Activated naive CD4-positive, alpha-beta T cell treated with anti-CD3 and anti-CD28 coated beads, Interleukin-2, amount 50 U/mL, for 24 hours (primary cell): ENCODE data around the gene KCNJ5.

Experiments
- H3K27ac Mint-ChIP-seq: one replicate; pipeline ENCODE4 v1.8.0; 2021; ENCODE audit warnings: mild to moderate bottlenecking, mixed read lengths
- H3K27me3 Mint-ChIP-seq: one replicate; pipeline ENCODE4 v1.8.0; 2021; ENCODE audit warnings: mixed read lengths
- H3K36me3 Mint-ChIP-seq: one replicate; pipeline ENCODE4 v1.8.0; 2021; ENCODE audit warnings: mixed read lengths
- H3K4me1 Mint-ChIP-seq: one replicate; pipeline ENCODE4 v1.8.0; 2021; ENCODE audit warnings: mixed read lengths
- H3K4me3 Mint-ChIP-seq: one replicate; pipeline ENCODE4 v1.8.0; 2021; ENCODE audit warnings: mild to moderate bottlenecking, mixed read lengths
- H3K9me3 Mint-ChIP-seq: one replicate; pipeline ENCODE4 v1.8.0; 2021; ENCODE audit warnings: mixed read lengths

Gene KCNJ5

DNA sequence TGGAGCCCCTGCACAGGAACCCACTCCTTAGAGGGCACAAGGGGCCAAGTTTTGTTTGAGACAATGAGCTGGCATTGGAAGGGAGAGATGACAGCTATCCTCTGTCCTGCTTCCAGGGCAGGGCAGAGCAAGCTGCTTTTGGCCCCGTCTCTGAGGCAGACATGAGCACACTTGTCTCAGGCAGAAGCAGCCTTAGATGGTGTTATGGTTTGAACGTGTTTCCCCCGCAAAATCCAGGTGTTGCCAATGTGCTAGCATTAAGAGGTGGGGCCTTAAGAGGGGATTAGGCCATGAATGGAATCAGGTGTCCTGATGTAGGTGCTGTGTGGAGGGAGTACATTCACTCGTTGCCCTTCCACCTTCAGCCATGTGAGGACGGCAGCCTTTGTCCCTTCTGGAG is 49.0 kb downstream of the KCNJ5 start:
- no peak overlapping the region for H3K27ac Mint-ChIP-seq
- H3K27me3 Mint-ChIP-seq: no peaks in the 10 kb centered on the region
- no peaks in the 10 kb centered on the region for H3K9me3 Mint-ChIP-seq
- no peaks in the 10 kb centered on the region for H3K4me1 Mint-ChIP-seq
- H3K4me3 Mint-ChIP-seq: no peak overlapping the region
- no peaks in the 10 kb centered on the region for H3K36me3 Mint-ChIP-seq

DNA sequence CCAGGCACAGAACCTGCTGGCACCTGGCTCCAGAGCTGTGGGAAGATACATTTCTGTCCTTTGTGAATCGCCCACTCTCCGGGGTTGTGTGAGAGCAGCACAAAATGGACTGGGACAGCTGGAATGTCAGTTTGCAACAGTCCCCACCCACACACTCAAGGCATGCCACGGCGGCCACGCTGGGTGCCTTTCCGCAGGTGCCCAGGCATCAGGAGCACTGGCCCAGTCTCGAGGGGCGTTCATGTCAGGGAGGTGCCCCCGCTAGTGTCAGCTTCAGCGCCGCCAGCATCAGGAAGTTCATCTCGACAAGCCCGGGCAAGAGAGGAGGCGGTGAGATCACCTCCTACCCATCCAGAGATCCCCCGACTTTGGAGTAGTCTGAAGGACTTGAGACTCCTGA is 49.4 kb downstream of the KCNJ5 start:
- Mint-ChIP-seq H3K27me3 (no peaks in the 10 kb centered on the region), H3K27ac (no peak overlapping the region), H3K36me3 (no peaks in the 10 kb centered on the region), H3K4me1 (no peaks in the 10 kb centered on the region), H3K4me3 (no peak overlapping the region), H3K9me3 (no peaks in the 10 kb centered on the region)

DNA sequence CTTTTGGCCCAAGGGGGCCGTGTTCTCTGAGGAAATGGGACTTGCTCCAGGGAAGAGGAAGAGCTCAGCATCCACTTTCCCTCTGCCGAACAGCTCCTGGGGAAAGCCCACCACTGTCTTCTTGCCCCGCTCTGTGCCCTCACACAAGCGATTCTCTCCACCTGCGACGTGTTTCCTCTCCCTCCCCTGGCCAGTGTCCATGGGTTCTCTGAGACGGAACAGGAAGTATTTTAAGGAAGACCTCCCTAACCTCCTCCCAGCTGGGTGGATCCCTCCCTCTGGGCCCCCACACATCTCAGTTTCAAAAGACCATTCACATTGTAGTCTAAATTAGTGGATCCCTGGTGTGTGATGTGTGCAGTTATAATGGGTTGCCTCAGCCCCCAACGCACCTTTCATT is 50.0 kb downstream of the KCNJ5 start:
- no peak overlapping the region for H3K4me3 Mint-ChIP-seq
- no peak overlapping the region for H3K27ac Mint-ChIP-seq
- no peaks in the 10 kb centered on the region for H3K36me3 Mint-ChIP-seq
- H3K4me1 Mint-ChIP-seq: no peaks in the 10 kb centered on the region
- no peaks in the 10 kb centered on the region for H3K9me3 Mint-ChIP-seq
- peaks cover under 1% of the 10 kb centered on the region for H3K27me3 Mint-ChIP-seq

GRCh38 chr11:128941573-128942271 is 50.6 kb downstream of the KCNJ5 start:
- no peak overlapping the region for H3K4me3 Mint-ChIP-seq
- no peaks in the 10 kb centered on the region for H3K4me1 Mint-ChIP-seq
- H3K36me3 Mint-ChIP-seq: no peaks in the 10 kb centered on the region
- no peaks in the 10 kb centered on the region for H3K9me3 Mint-ChIP-seq
- peaks cover 2% of the 10 kb centered on the region for H3K27me3 Mint-ChIP-seq
- no peak overlapping the region for H3K27ac Mint-ChIP-seq

GRCh38 chr11:128942272-128942612 is 51.1 kb downstream of the KCNJ5 start:
- H3K4me1 Mint-ChIP-seq: no peaks in the 10 kb centered on the region
- no peak overlapping the region for H3K4me3 Mint-ChIP-seq
- no peaks in the 10 kb centered on the region for H3K36me3 Mint-ChIP-seq
- peaks cover 2% of the 10 kb centered on the region for H3K27me3 Mint-ChIP-seq
- no peak overlapping the region for H3K27ac Mint-ChIP-seq
- no peaks in the 10 kb centered on the region for H3K9me3 Mint-ChIP-seq

GRCh38 chr11:128942817-128943427 is 51.8 kb downstream of the KCNJ5 start, which contains the start of gene TP53AIP1:
Gene TP53AIP1, minus strand, starts transcription at chr11:128942871. Its CDS starts 5,053 bp downstream, at chr11:128937818.
- no peak within 1 kb of the TSS for H3K27ac Mint-ChIP-seq
- no peaks in the 10 kb centered on the region for H3K9me3 Mint-ChIP-seq
- H3K36me3 Mint-ChIP-seq: no peaks in the 10 kb centered on the region
- peaks cover 2% of the 10 kb centered on the region for H3K27me3 Mint-ChIP-seq
- no peaks in the 10 kb centered on the region for H3K4me1 Mint-ChIP-seq
- no peak within 1 kb of the TSS for H3K4me3 Mint-ChIP-seq

GRCh38 chr11:128943428-128943976 is 52.3 kb downstream of the KCNJ5 start:
- peaks cover 2% of the 10 kb centered on the region for H3K27me3 Mint-ChIP-seq
- H3K27ac Mint-ChIP-seq: no peak overlapping the region
- no peak overlapping the region for H3K4me3 Mint-ChIP-seq
- no peaks in the 10 kb centered on the region for H3K9me3 Mint-ChIP-seq
- no peaks in the 10 kb centered on the region for H3K36me3 Mint-ChIP-seq
- H3K4me1 Mint-ChIP-seq: no peaks in the 10 kb centered on the region

- Mint-ChIP-seq H3K4me1 (no peaks in the 10 kb centered on the region), H3K27me3 (peaks cover 5% of the 10 kb centered on the region), H3K36me3 (no peaks in the 10 kb centered on the region)
These were observed 55.5 kb downstream of the KCNJ5 start for GRCh38 chr11:128946648-128947047.

GRCh38 chr11:128947773-128948172 is 56.6 kb downstream of the KCNJ5 start:
- H3K27ac Mint-ChIP-seq: no peak overlapping the region
- no peaks in the 10 kb centered on the region for H3K9me3 Mint-ChIP-seq
- H3K36me3 Mint-ChIP-seq: no peaks in the 10 kb centered on the region
- no peak overlapping the region for H3K4me3 Mint-ChIP-seq
- peaks cover 5% of the 10 kb centered on the region for H3K27me3 Mint-ChIP-seq
- H3K4me1 Mint-ChIP-seq: no peaks in the 10 kb centered on the region

More at GRCh38 chr11:128946648-128947047, 55.5 kb downstream of the KCNJ5 start:
- no peak overlapping the region for H3K4me3 Mint-ChIP-seq
- H3K9me3 Mint-ChIP-seq: no peaks in the 10 kb centered on the region
- no peak overlapping the region for H3K27ac Mint-ChIP-seq

- H3K9me3 Mint-ChIP-seq: no peaks in the 10 kb centered on the region
These were observed 57.4 kb downstream of the KCNJ5 start for GRCh38 chr11:128948583-128948982.

GRCh38 chr11:128949791-128950454 is 58.8 kb downstream of the KCNJ5 start:
- H3K27me3 Mint-ChIP-seq: peaks cover 5% of the 10 kb centered on the region
- no peaks in the 10 kb centered on the region for H3K9me3 Mint-ChIP-seq
- H3K4me3 Mint-ChIP-seq: no peak overlapping the region
- no peaks in the 10 kb centered on the region for H3K36me3 Mint-ChIP-seq
- H3K27ac Mint-ChIP-seq: no peak overlapping the region
- no peaks in the 10 kb centered on the region for H3K4me1 Mint-ChIP-seq

More at GRCh38 chr11:128948583-128948982, 57.4 kb downstream of the KCNJ5 start:
- H3K27ac Mint-ChIP-seq: no peak overlapping the region
- H3K4me3 Mint-ChIP-seq: no peak overlapping the region
- no peaks in the 10 kb centered on the region for H3K36me3 Mint-ChIP-seq
- H3K27me3 Mint-ChIP-seq: peaks cover 5% of the 10 kb centered on the region
- H3K4me1 Mint-ChIP-seq: no peaks in the 10 kb centered on the region

GRCh38 chr11:128953151-128953550 is 62.0 kb downstream of the KCNJ5 start:
- no peaks in the 10 kb centered on the region for H3K36me3 Mint-ChIP-seq
- H3K27ac Mint-ChIP-seq: no peak overlapping the region

DNA sequence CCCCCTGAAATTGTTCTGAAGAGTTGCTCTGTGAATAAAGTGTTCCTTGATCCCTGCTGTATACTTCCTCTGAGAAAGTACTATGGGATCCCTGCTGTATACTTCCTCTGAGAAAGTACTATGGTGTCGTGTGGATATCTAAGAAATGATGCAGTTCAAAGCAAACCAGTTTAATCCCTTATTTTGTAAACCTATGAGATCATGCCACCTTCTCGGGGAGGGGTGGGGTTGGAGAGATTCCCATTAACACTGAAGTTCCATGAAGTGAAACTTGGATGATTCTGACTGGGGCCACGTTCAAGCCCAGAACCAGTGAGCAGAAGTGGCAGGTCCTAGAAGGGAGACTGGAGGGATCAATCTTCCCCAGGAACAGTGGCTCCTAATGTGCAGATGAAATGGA is 64.5 kb downstream of the KCNJ5 start:
- Mint-ChIP-seq H3K9me3 (no peaks in the 10 kb centered on the region), H3K27ac (no peak overlapping the region), H3K36me3 (no peaks in the 10 kb centered on the region), H3K4me1 (peaks cover 3% of the 10 kb centered on the region), H3K4me3 (no peak overlapping the region), H3K27me3 (peaks cover 3% of the 10 kb centered on the region)

More at GRCh38 chr11:128953151-128953550, 62.0 kb downstream of the KCNJ5 start:
- peaks cover 3% of the 10 kb centered on the region for H3K4me1 Mint-ChIP-seq
- peaks cover 6% of the 10 kb centered on the region for H3K27me3 Mint-ChIP-seq
- no peak overlapping the region for H3K4me3 Mint-ChIP-seq
- no peaks in the 10 kb centered on the region for H3K9me3 Mint-ChIP-seq

GRCh38 chr11:128956401-128957201 is 65.4 kb downstream of the KCNJ5 start:
- H3K4me3 Mint-ChIP-seq: no peak overlapping the region
- peaks cover 3% of the 10 kb centered on the region for H3K4me1 Mint-ChIP-seq
- no peaks in the 10 kb centered on the region for H3K36me3 Mint-ChIP-seq
- peaks cover 3% of the 10 kb centered on the region for H3K27me3 Mint-ChIP-seq
- no peaks in the 10 kb centered on the region for H3K9me3 Mint-ChIP-seq
- no peak overlapping the region for H3K27ac Mint-ChIP-seq

DNA sequence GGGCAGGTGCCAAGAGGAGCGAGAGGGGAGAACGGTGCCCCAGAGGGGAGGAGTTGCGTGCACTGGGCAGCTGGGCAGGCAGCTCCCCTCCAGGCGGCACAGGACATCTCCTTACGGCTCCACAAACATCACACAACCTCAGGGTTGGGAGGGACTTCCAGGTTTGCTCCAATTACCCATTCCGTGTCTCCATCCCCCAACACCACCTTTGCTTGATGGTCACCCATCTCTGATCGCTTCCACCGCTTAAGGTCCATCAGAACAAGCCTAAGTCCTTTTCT is 66.0 kb downstream of the KCNJ5 start:
- Mint-ChIP-seq H3K27me3 (peaks cover 3% of the 10 kb centered on the region), H3K27ac (no peak overlapping the region), H3K9me3 (no peaks in the 10 kb centered on the region), H3K4me1 (peaks cover 3% of the 10 kb centered on the region), H3K36me3 (no peaks in the 10 kb centered on the region), H3K4me3 (no peak overlapping the region)
